Cardiac muscle cell (in vitro differentiated cells and primary cell): ENCODE measurements around the gene B3GLCT. TPM values are rescaled to one million over a fixed set of nuclear protein-coding genes. Genes with fewer than 3 reads are reported as not detected.

ENCODE experiments used
- DNase-seq, 2 donors: peaks; one replicate each; pipeline versions ENCODE4 v3.0.0 to v3.0.0-alpha.2; 2010 to 2017; ENCODE audit warnings: low read depth in 1 of 2, low spot score in 1 of 2
- H3K27ac ChIP-seq: fragments of 200-600 bp; sonication (generic); 2 replicates; pipeline ENCODE4 v1.5.1; 2016
- H3K27me3 ChIP-seq: fragments of 200-600 bp; sonication (generic); 2 replicates; pipeline ENCODE4 v1.6.0; 2016; ENCODE audit warnings: control low read depth
- H3K36me3 ChIP-seq: fragments of 200-600 bp; sonication (generic); 2 replicates; pipeline ENCODE4 v1.5.1; 2016; ENCODE audit warnings: control low read depth
- H3K4me1 ChIP-seq: fragments of 200-600 bp; sonication (generic); 2 replicates; pipeline ENCODE4 v1.8.1; 2017; ENCODE audit warnings: low read depth, mild to moderate bottlenecking, mixed run types
- H3K4me3 ChIP-seq: fragments of 200-600 bp; sonication (generic); 2 replicates; pipeline ENCODE4 v1.5.1; 2016; ENCODE audit warnings: mild to moderate bottlenecking
- H3K9me3 ChIP-seq: fragments of 200-600 bp; sonication (generic); 2 replicates; pipeline ENCODE4 v1.5.1; 2017; ENCODE audit warnings: low read depth, mild to moderate bottlenecking, control low read depth
- CTCF ChIP-seq: IDR thresholded peaks from 2 replicates; pipeline ENCODE4 v1.5.1; 2012; ENCODE audit warnings: low read depth, mild to moderate bottlenecking, low read length
- polyA plus RNA-seq: library from polyadenylated mRNA; unstranded; fragments of >200 nt; fragmentation: Nextera tagmentation; extraction: Ambion mirVana; gene quantifications from 2 replicates; pipeline ENCODE4 v1.2.1, GENCODE V29; 2016
- total RNA-seq: library from RNA; depleted of rRNA; stranded (reverse); fragments of >200 nt; gene quantifications from 2 replicates; pipeline ENCODE4 v1.2.3, GENCODE V29; 2016

Gene B3GLCT
- total and polyA plus RNA-seq, 2 experiments from 2014 or later = 4.5 to 6.2 TPM

- TF ChIP-seq CTCF = no peak
- H3K27ac ChIP-seq = no peak overlapping the region
- no peaks in the 10 kb centered on the region for H3K36me3 ChIP-seq
- no peaks in the 10 kb centered on the region for H3K9me3 ChIP-seq
- DNase-seq = peak in 1 of 2 donors; percentile 31
- H3K27me3 ChIP-seq = no peaks in the 10 kb centered on the region
- no peaks in the 10 kb centered on the region for H3K4me1 ChIP-seq
- H3K4me3 ChIP-seq = no peak overlapping the region
Observed at GRCh38 chr13:31276421-31276820, 76.6 kb downstream of the B3GLCT start.

DNA sequence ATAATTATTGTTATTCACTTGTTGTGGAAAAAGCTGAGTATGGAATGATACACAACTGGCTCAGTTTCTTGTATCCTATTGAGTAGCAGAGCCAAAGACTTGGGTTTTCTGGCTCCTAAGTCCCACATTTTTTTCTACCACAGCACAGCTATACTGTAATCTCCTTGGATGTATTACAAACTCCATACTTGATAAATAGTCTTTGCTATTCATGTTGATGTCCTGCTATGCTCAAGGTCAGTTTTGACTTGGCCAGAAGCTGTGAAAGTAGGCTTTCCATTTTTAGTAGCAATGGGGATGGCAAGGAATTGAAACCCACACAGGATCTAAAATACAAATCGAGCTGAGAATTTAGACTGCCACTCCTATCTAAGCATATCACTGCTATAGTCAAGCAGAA lies 79.1 kb downstream of the B3GLCT start:
- Histone ChIP-seq H3K27me3 (no peaks in the 10 kb centered on the region), H3K9me3 (no peaks in the 10 kb centered on the region), H3K4me1 (no peaks in the 10 kb centered on the region), H3K36me3 (no peaks in the 10 kb centered on the region), H3K27ac (no peak overlapping the region), H3K4me3 (no peak overlapping the region)
- no peak for DNase-seq
- TF ChIP-seq CTCF = no peak

DNA sequence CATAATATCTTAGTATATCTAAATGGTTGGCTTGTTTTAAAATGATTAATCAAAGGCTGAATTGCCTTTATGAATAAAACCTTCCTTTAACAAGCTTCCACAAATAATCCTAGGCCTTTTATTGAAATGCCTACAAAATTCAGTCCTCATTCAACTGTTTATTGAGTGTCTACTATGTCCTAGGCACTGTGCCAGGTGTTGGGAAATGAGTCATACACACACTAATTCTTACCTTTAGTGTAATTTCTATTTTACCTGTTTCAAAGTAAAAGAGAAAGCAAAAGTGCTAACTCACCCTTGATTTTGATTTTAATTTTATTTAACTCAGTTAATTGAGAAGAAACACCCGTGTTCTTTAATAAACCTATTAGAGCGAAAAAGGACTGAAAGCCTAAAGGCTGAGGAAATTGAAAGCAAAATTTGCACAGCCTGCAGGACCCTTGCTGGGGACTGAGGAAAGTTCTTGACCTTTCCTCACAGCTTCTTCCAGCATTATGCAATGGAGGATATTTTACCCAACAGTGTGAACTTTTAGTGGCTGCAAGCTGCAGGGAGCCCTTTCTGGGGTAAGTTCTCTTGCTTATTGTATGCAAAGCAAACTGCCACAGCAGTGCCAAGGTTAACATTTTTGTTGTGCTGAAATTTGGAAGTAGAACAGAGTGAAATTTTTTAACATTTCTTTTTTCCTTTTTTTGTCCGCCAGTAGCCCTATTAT lies 83.1 kb downstream of the B3GLCT start:
- no peaks in the 10 kb centered on the region for H3K36me3 ChIP-seq
- no peak for TF ChIP-seq CTCF
- H3K4me3 ChIP-seq = no peak overlapping the region
- H3K4me1 ChIP-seq = no peaks in the 10 kb centered on the region
- no peaks in the 10 kb centered on the region for H3K27me3 ChIP-seq
- H3K9me3 ChIP-seq = no peaks in the 10 kb centered on the region
- peak in 1 of 2 donors; percentile 6 for DNase-seq
- no peak overlapping the region for H3K27ac ChIP-seq

DNA sequence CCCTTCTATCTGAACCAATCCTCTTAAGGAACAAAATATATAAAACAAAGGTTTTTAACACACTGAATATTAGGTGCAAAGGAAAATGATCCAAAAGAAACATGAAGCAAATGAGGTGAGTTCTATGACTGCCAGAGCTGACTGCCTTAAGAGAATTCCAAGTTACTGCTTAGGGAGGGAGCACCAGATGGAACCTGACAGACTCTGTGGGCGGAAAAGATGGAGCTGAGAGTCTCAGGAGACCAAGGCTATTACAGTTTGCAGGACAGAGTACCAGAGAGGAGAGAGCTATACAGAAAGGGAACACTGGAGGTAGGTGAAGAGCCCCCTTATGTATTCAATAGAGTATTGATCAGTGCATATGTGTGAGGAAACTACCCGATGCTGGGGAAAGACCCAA lies 87.2 kb downstream of the B3GLCT start:
- Histone ChIP-seq H3K4me1 (no peaks in the 10 kb centered on the region), H3K36me3 (no peaks in the 10 kb centered on the region), H3K27ac (no peak overlapping the region), H3K4me3 (no peak overlapping the region), H3K9me3 (no peaks in the 10 kb centered on the region), H3K27me3 (no peaks in the 10 kb centered on the region)
- no peak for TF ChIP-seq CTCF
- no peak for DNase-seq

DNA sequence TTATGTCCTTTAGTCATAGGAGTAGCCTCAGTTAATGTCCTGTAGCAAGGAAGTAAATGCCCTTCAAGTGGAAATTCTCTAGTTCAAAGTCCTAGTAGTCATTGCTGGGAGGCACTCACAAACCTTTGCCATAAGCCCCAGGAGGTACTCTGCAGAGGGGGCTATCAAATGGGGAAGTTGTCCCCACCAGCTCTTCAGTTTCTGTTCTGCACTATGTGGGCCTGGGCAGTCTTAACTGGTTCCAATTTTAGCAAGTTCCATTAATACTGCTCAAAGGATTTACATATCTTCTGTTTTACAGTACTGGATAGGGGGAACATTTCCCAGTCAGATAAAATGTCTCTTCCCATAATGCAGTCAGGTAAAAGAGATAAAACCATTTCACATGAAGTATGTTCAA lies 101.3 kb downstream of the B3GLCT start:
- H3K27ac ChIP-seq = no peak overlapping the region
- no peak overlapping the region for H3K4me3 ChIP-seq
- H3K9me3 ChIP-seq = no peaks in the 10 kb centered on the region
- no peaks in the 10 kb centered on the region for H3K36me3 ChIP-seq
- no peaks in the 10 kb centered on the region for H3K4me1 ChIP-seq
- H3K27me3 ChIP-seq = no peaks in the 10 kb centered on the region
- no peak for DNase-seq
- no peak for TF ChIP-seq CTCF
